HG03159 (cell line): ENCODE results near the gene SPATA24.
"Not testable (repeated sequence)": the region's sequence is repeated elsewhere in the genome, so short reads cannot be mapped to it uniquely, and the experiment has no call there.

Experiments used
- ATAC-seq: cut with Tn5 transposase; IDR thresholded peaks from one replicate; pipeline ENCODE4 v1.9.1; 2021; ENCODE audit warnings: mild to moderate bottlenecking, moderate library complexity; ENCODE audit not compliant: unreplicated experiment

Gene SPATA24

GRCh38 chr5:139417214-139417613 is 13.3 kb upstream of the SPATA24 start:
- ATAC-seq, result no peak

- no peak for ATAC-seq
Measured at GRCh38 chr5:139416651-139417050, 12.8 kb upstream of the SPATA24 start.

GRCh38 chr5:139415869-139416268 is 12.0 kb upstream of the SPATA24 start:
- no peak for ATAC-seq

- ATAC-seq, result no peak
Measured at GRCh38 chr5:139415221-139415861, 11.5 kb upstream of the SPATA24 start.

- no peak for ATAC-seq
Measured at GRCh38 chr5:139414581-139415130, 10.8 kb upstream of the SPATA24 start.

GRCh38 chr5:139413963-139414362 is 10.1 kb upstream of the SPATA24 start:
- no peak for ATAC-seq

- ATAC-seq, result no peak
Measured at GRCh38 chr5:139413153-139413552, 9.3 kb upstream of the SPATA24 start.

GRCh38 chr5:139410993-139411828 is 7.3 kb upstream of the SPATA24 start:
- ATAC-seq, result no peak

- ATAC-seq, result no peak
Measured at GRCh38 chr5:139410121-139410992, 6.5 kb upstream of the SPATA24 start.

- not testable (repeated sequence) for ATAC-seq
Measured at GRCh38 chr5:139409116-139409515, 5.2 kb upstream of the SPATA24 start.

GRCh38 chr5:139408191-139408590 is 4.3 kb upstream of the SPATA24 start:
- ATAC-seq, result no peak

GRCh38 chr5:139407517-139407916 is 3.6 kb upstream of the SPATA24 start:
- ATAC-seq, result no peak

GRCh38 chr5:139406963-139407362 is 3.1 kb upstream of the SPATA24 start:
- ATAC-seq, result no peak

GRCh38 chr5:139404484-139404840 is 573 bp upstream of the SPATA24 start:
- ATAC-seq, result no peak

- ATAC-seq, result no peak
Measured at GRCh38 chr5:139403418-139403786, 487 bp downstream of the SPATA24 start.

GRCh38 chr5:139402561-139403158 is 1.2 kb downstream of the SPATA24 start:
- ATAC-seq, result no peak

- no peak for ATAC-seq
Measured at GRCh38 chr5:139401546-139401945, 2.3 kb downstream of the SPATA24 start.

- no peak for ATAC-seq
Measured at GRCh38 chr5:139399501-139400121, 4.3 kb downstream of the SPATA24 start.

GRCh38 chr5:139397921-139398320 is 6.0 kb downstream of the SPATA24 start:
- no peak for ATAC-seq

GRCh38 chr5:139396691-139397090 is 7.2 kb downstream of the SPATA24 start:
- ATAC-seq, result no peak
